SH-SY5Y (cell line): ENCODE data around the gene MRPS22.

Experiments used
- GATA2 ChIP-seq: IDR thresholded peaks from 2 replicates; pipeline ENCODE4 v1.6.1; 2011; ENCODE audit warnings: mild to moderate bottlenecking, low read depth, low read length
- GATA3 ChIP-seq: IDR thresholded peaks from 2 replicates; pipeline ENCODE4 v1.6.1; 2011; ENCODE audit warnings: low read depth, mild to moderate bottlenecking, low read length, moderate library complexity

DNA sequence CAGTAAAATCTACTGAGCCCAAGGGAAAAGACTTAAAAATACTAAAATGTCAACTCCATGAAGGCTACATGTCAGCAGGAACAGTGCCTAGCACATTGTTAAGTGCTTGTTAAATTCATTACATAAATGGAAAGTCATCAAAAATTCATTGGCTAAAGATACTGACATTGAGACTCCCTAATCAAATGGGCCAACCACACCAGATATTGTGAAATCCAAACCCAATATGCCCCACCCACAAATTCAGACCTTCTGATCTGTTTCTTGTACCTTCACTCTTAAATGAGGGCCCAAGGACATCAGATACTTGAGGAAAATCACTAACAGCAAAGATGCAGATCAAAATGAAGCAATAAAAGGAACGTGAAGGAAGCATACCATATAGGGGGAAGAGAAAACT, 20.7 kb downstream of the MRPS22 start:
- TF ChIP-seq GATA3, result no peak
- TF ChIP-seq GATA2, result no peak
